GM21786 (cell line): ENCODE data around the gene RPL5.
A peak's percentile ranks its signal among the peaks of the same experiment; 100 is the strongest.
"Not testable (repeated sequence)": the region's sequence is repeated elsewhere in the genome, so short reads cannot be mapped to it uniquely, and the experiment has no call there.

Experiments used
- ATAC-seq: cut with Tn5 transposase; IDR thresholded peaks from one replicate; pipeline ENCODE4 v1.9.1; 2021; ENCODE audit not compliant: unreplicated experiment

Gene RPL5

GRCh38 chr1:92831762-92832536 is at the start of gene RPL5:
Gene RPL5, plus strand, starts transcription at chr1:92832040. Its CDS starts 75 bp downstream, at chr1:92832115.
- ATAC-seq = peak; percentile 92

GRCh38 chr1:92783550-92783949 is 48.3 kb upstream of the RPL5 start:
- not testable (repeated sequence) for ATAC-seq

GRCh38 chr1:92784021-92784638 is 47.7 kb upstream of the RPL5 start:
- ATAC-seq = no peak

- peak; percentile 93 for ATAC-seq
Observed at GRCh38 chr1:92784639-92785500, 47.0 kb upstream of the RPL5 start, which contains the start of gene EVI5. Gene EVI5, minus strand, starts transcription at chr1:92785108. Its CDS starts 48,562 bp downstream, at chr1:92736546.

- ATAC-seq = no peak
Observed at GRCh38 chr1:92786111-92786901, 45.5 kb upstream of the RPL5 start.

GRCh38 chr1:92790081-92790480 is 41.8 kb upstream of the RPL5 start:
- no peak for ATAC-seq

- ATAC-seq = no peak
Observed at GRCh38 chr1:92790867-92791266, 41.0 kb upstream of the RPL5 start.

- ATAC-seq = no peak
Observed at GRCh38 chr1:92791487-92792066, 40.3 kb upstream of the RPL5 start.

- ATAC-seq = no peak
Observed at GRCh38 chr1:92792340-92792782, 39.5 kb upstream of the RPL5 start.

- no peak for ATAC-seq
Observed at GRCh38 chr1:92795166-92795565, 36.7 kb upstream of the RPL5 start.

GRCh38 chr1:92797297-92797696 is 34.5 kb upstream of the RPL5 start:
- no peak for ATAC-seq

- no peak for ATAC-seq
Observed at GRCh38 chr1:92797961-92798360, 33.9 kb upstream of the RPL5 start.

GRCh38 chr1:92803140-92803887 is 28.5 kb upstream of the RPL5 start:
- ATAC-seq = no peak

GRCh38 chr1:92804721-92805201 is 27.1 kb upstream of the RPL5 start:
- no peak for ATAC-seq

- no peak for ATAC-seq
Observed at GRCh38 chr1:92805216-92805615, 26.6 kb upstream of the RPL5 start.

GRCh38 chr1:92808381-92808780 is 23.5 kb upstream of the RPL5 start:
- no peak for ATAC-seq

GRCh38 chr1:92816732-92817131 is 15.1 kb upstream of the RPL5 start:
- no peak for ATAC-seq

GRCh38 chr1:92817137-92817697 is 14.6 kb upstream of the RPL5 start:
- no peak for ATAC-seq
